OCI-LY1 (cell line): ENCODE measurements around the gene GPX5.

Source experiments
- H2AFZ ChIP-seq: fragments of 200-600 bp; sonication (generic), shearing (Covaris generic); 2 replicates; pipeline ENCODE4 v1.6.0; 2014; ENCODE audit warnings: antibody characterized with exemption, mild to moderate bottlenecking, low read length
- H3F3A ChIP-seq: fragments of 200-600 bp; sonication (generic), shearing (Covaris generic); 2 replicates; pipeline ENCODE4 v1.6.0; 2014; ENCODE audit warnings: mild to moderate bottlenecking, antibody characterized with exemption, low read length, moderate library complexity; ENCODE audit not compliant: insufficient read depth
- H3K27ac ChIP-seq: fragments of 200-600 bp; sonication (generic); 2 replicates; pipeline ENCODE4 v1.5.1; 2014; ENCODE audit warnings: low read length, mixed run types, mild to moderate bottlenecking, low read depth; ENCODE audit not compliant: poor library complexity, severe bottlenecking
- H3K27me3 ChIP-seq: fragments of 200-600 bp; sonication (generic); 2 replicates; pipeline ENCODE4 v1.6.0; 2014; ENCODE audit warnings: antibody characterized with exemption, mild to moderate bottlenecking, low read length, moderate library complexity; ENCODE audit not compliant: insufficient read depth
- H3K36me3 ChIP-seq: fragments of 200-600 bp; sonication (generic); 2 replicates; pipeline ENCODE4 v1.6.1; 2014; ENCODE audit warnings: mild to moderate bottlenecking, antibody characterized with exemption, low read length, moderate library complexity, mixed read lengths; ENCODE audit not compliant: insufficient read depth
- H3K4me1 ChIP-seq: fragments of 200-600 bp; sonication (generic); 2 replicates; pipeline ENCODE4 v1.5.1; 2014; ENCODE audit warnings: mild to moderate bottlenecking, low read length, moderate library complexity; ENCODE audit not compliant: insufficient read depth, severe bottlenecking
- H3K4me2 ChIP-seq: fragments of 200-600 bp; sonication (generic), shearing (Covaris generic); 2 replicates; pipeline ENCODE4 v1.6.1; 2014; ENCODE audit warnings: low read length
- H3K4me3 ChIP-seq: fragments of 200-600 bp; sonication (generic); 2 replicates; pipeline ENCODE4 v1.5.1; 2014; ENCODE audit warnings: low read length, low read depth, mild to moderate bottlenecking, mixed read lengths; ENCODE audit not compliant: poor library complexity, severe bottlenecking
- H3K79me2 ChIP-seq: fragments of 200-600 bp; shearing (Covaris generic); 2 replicates; pipeline ENCODE4 v1.6.1; 2016; ENCODE audit warnings: mixed run types, low read length, mixed read lengths; ENCODE audit not compliant: insufficient read depth
- H3K9ac ChIP-seq: fragments of 200-600 bp; sonication (generic), shearing (Covaris generic); 2 replicates; pipeline ENCODE4 v1.6.1; 2014; ENCODE audit warnings: mild to moderate bottlenecking, low read length, mixed read lengths
- H3K9me2 ChIP-seq: fragments of 200-600 bp; sonication (generic), shearing (Covaris generic); 2 replicates; pipeline ENCODE4 v1.6.1; 2014; ENCODE audit warnings: low read depth, mild to moderate bottlenecking, low read length, mixed read lengths
- H3K9me3 ChIP-seq: fragments of 200-600 bp; shearing (Covaris generic); 2 replicates; pipeline ENCODE4 v1.6.1; 2014; ENCODE audit warnings: low read length, mixed read lengths
- H4K20me1 ChIP-seq: fragments of 200-600 bp; sonication (generic), shearing (Covaris generic); 2 replicates; pipeline ENCODE4 v1.6.0; 2016; ENCODE audit warnings: mild to moderate bottlenecking, low read length; ENCODE audit not compliant: insufficient read depth
- CTCF ChIP-seq: fragments of 200-600 bp; sonication (generic), shearing (Covaris generic); IDR thresholded peaks from 2 replicates; pipeline ENCODE4 v1.5.1; 2017; ENCODE audit warnings: mild to moderate bottlenecking, antibody characterized with exemption, low read length, moderate library complexity, mixed read lengths
- EZH2 ChIP-seq: fragments of 200-600 bp; sonication (generic), shearing (Covaris generic); IDR thresholded peaks from 2 replicates; pipeline ENCODE4 v1.8.0; 2017; ENCODE audit warnings: borderline replicate concordance, mixed run types, mild to moderate bottlenecking, antibody characterized with exemption, low read length, moderate library complexity, mixed read lengths

The GPX5 gene

DNA sequence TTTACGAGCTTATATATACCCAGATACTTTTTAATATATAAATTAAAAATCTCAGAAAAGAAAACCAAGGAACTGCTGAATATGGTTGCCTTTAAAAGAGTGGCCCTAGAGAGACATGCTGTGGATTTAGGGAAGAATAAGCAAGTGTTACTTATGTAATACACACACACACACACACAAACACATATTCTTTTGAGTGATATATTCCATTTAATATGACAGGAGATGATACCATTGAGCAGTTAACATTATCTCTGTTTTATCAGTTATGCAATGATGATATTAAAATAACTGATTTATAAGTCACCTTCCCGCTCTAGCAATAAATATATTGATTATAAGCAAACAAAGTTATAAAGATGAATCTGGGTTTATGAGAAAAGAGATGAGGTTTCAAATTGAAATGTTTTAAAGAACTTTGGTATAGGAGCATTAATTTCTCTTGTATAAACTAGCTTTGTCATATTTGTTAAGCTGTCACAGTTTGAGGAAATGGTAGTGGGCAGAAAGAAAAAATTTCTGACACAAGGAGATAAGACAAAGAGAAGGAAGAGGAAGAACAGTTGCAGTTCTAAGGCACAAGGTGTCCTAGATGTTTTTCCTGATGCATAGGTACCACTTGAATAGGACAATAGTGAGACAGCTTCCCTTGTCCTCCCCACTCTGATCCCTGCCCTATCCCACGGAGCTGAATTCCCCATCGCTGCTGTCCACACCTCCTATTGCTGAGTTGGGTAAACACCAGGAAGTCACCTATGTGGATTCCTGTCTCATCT lies 26.4 kb downstream of the GPX5 start:
- Histone ChIP-seq H2AFZ (no peak overlapping the region), H3K4me3 (no peak overlapping the region), H3K9me2 (no peaks in the 10 kb centered on the region), H4K20me1 (no peaks in the 10 kb centered on the region), H3K27me3 (no peaks in the 10 kb centered on the region; the same call in 1 of the 2 replicates), H3K36me3 (no peaks in the 10 kb centered on the region), H3F3A (no peaks in the 10 kb centered on the region), H3K4me2 (no peak overlapping the region), H3K9ac (no peak overlapping the region), H3K9me3 (no peaks in the 10 kb centered on the region), H3K27ac (no peak overlapping the region), H3K79me2 (no peaks in the 10 kb centered on the region), H3K4me1 (no peaks in the 10 kb centered on the region)
- no peak for TF ChIP-seq EZH2

DNA sequence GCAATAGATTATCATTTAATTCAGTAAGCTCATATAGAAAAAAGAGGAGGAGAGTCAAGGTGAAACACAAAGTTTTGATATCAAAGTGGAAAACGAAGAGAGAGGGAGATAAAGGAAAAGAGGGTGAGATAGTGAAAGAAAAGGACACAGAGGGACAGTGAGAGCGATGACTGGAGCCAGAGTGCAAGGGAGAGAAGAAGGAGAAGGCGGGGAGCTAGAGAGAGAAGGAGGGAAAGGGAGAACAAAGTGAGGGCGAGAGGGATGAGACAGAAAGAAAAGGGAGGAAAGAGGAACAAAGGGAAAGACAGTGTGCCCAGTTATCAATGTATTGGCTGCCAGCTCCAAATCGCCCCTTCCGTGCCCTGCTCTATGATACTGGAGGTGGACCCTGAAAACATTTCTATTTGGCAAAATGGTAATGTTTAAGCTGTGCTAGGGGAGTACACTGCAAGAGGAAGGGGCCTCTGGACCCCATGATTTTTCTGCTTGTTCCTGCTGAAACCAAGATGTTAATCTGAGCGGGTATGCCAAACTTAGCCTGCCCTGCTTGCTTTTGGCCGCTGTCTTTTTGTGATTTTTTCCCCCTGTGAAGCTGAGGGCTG lies 27.8 kb downstream of the GPX5 start:
- Histone ChIP-seq H4K20me1 (no peaks in the 10 kb centered on the region), H3K4me2 (no peak overlapping the region), H3K4me3 (no peak overlapping the region), H3K27ac (no peak overlapping the region), H3F3A (no peaks in the 10 kb centered on the region), H3K36me3 (no peaks in the 10 kb centered on the region), H3K4me1 (no peaks in the 10 kb centered on the region), H3K79me2 (no peaks in the 10 kb centered on the region), H3K9me2 (no peaks in the 10 kb centered on the region), H3K9ac (no peak overlapping the region), H2AFZ (no peak overlapping the region), H3K27me3 (no peaks in the 10 kb centered on the region; the same call in 1 of the 2 replicates), H3K9me3 (no peaks in the 10 kb centered on the region)
- TF ChIP-seq CTCF = no peak
- no peak for TF ChIP-seq EZH2

DNA sequence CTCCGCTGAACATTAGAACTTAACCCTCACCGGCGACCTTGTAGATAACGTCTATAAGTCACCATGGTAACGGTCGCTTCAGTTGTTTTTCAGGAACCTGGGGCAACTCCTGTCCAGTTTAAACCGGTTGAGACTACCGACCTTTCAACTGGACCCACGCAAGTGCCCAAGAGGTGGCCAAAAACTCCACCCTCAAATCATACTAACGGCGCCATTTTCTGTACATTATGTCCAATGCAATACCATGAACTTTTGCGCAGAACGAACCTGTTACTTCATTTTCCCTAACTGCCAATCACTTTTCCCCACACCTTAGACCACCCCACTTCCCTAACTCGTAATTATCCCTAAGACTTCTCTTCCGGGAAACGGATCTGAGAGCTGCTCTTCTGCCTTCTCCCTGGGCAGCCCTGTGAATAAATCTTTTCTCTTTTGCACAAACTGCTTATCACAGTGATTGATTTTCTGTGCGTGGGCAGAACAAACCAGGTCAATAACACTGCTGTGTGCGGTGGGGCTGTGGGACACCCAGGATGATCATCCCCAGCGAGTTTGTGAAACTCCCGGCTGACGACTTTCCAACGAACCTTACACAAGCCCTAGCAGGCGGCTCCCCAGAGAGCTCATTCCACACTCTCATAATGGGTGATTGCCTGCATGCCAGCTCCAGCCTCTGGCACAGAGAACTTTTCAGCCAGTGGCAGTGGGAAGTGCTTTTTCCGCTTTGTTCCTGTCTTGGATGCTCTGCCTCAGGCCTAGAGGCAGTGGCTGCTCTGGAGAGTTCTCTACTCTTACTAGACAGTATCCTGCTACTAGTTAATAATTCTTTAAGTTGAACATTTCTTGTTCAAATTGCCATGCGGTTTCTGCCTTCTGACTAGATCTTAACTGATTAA lies 28.6 kb downstream of the GPX5 start:
- Histone ChIP-seq H3K4me2 (no peak overlapping the region), H3K27me3 (no peaks in the 10 kb centered on the region; the same call in 1 of the 2 replicates), H3K36me3 (no peaks in the 10 kb centered on the region), H3K9me2 (no peaks in the 10 kb centered on the region), H3K9me3 (no peaks in the 10 kb centered on the region), H2AFZ (no peak overlapping the region), H3K4me1 (peaks cover 4% of the 10 kb centered on the region), H3K27ac (no peak overlapping the region), H3K9ac (no peak overlapping the region), H3K4me3 (no peak overlapping the region), H3F3A (no peaks in the 10 kb centered on the region), H4K20me1 (no peaks in the 10 kb centered on the region), H3K79me2 (no peaks in the 10 kb centered on the region)
- no peak for TF ChIP-seq EZH2
- no peak for TF ChIP-seq CTCF
